GM12874 (cell line): Measurements from ENCODE around the gene LTO1.

Experiments
- TF ChIP-seq, protein P1 (sequence below): IDR thresholded peaks from 2 replicates; pipeline ENCODE4 v1.5.1; 2011; ENCODE audit warnings: low read depth, mild to moderate bottlenecking, control low read depth, low read length, moderate library complexity; ENCODE audit not compliant: insufficient read depth

LTO1 gene

GRCh38 chr11:69670158-69670845, 4.9 kb downstream of the LTO1 start:
- TF ChIP-seq, protein P1, sequence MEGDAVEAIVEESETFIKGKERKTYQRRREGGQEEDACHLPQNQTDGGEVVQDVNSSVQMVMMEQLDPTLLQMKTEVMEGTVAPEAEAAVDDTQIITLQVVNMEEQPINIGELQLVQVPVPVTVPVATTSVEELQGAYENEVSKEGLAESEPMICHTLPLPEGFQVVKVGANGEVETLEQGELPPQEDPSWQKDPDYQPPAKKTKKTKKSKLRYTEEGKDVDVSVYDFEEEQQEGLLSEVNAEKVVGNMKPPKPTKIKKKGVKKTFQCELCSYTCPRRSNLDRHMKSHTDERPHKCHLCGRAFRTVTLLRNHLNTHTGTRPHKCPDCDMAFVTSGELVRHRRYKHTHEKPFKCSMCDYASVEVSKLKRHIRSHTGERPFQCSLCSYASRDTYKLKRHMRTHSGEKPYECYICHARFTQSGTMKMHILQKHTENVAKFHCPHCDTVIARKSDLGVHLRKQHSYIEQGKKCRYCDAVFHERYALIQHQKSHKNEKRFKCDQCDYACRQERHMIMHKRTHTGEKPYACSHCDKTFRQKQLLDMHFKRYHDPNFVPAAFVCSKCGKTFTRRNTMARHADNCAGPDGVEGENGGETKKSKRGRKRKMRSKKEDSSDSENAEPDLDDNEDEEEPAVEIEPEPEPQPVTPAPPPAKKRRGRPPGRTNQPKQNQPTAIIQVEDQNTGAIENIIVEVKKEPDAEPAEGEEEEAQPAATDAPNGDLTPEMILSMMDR: peak; percentile 94

DNA sequence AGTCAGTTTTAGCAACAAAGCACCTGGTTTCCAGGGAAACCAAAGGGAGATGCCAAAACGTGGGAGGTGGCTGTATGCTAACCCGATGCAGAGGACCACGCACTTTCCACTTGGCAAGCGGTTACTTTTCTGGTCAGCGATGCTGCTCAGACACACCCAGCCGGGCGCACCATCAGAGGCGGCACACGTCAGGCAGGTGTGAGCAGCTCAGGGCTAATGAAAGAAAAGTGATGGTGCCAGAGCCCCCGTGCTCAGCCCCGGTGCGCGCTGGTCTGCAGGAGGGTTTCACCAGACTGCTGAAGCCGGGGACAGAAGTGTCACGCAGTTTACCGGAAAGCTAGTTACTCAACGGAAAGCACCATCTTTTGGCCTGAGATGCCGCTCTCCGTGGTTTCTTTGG, 5.7 kb downstream of the LTO1 start:
- TF ChIP-seq, protein P1: no peak

DNA sequence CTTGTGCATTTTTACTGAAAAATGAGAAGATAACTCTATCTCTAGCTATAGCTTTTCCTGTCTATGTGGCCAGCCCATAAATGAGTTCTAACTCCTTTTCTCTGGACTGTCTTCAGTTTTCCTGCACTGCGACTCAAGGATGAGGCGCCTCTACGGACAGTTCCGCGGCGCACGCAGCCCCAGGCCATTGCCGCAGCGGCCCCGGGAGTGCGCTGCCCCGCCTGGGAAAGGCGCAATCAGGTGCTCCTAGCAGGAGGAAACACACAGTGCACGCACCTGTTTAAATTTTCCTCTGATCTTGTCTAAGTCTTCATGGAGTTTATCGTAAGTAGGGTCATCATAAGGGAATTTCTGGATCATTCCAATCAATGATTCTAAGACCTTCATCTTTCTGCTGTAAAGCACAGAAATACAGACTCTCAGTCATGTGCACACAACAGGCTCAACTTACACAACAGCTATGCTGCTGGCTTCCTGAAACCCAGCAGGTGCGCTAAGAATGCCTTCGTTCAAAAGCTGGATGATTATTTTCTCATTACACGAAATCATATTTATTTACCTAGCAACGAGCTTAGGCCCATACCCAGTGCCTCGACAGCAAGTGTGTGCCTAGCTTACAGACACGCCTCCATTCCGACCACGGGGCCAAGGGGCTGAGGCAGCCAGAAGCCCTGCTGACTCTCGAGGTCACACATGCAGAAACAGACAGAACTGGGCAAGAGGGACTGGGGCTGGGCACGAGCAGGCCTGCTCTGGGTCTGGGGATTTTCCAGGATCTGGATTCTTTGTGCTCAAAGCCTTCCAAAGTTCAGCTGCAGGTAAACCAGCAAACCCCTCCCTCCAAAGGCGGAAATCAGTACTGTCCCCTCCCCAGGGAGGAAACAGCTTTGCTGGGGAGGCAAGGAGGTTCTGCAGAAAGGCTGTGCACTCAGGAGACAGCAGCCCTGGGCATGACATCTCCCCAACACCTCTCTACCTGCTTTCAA, 7.2 kb downstream of the LTO1 start:
- TF ChIP-seq, protein P1: no peak

DNA sequence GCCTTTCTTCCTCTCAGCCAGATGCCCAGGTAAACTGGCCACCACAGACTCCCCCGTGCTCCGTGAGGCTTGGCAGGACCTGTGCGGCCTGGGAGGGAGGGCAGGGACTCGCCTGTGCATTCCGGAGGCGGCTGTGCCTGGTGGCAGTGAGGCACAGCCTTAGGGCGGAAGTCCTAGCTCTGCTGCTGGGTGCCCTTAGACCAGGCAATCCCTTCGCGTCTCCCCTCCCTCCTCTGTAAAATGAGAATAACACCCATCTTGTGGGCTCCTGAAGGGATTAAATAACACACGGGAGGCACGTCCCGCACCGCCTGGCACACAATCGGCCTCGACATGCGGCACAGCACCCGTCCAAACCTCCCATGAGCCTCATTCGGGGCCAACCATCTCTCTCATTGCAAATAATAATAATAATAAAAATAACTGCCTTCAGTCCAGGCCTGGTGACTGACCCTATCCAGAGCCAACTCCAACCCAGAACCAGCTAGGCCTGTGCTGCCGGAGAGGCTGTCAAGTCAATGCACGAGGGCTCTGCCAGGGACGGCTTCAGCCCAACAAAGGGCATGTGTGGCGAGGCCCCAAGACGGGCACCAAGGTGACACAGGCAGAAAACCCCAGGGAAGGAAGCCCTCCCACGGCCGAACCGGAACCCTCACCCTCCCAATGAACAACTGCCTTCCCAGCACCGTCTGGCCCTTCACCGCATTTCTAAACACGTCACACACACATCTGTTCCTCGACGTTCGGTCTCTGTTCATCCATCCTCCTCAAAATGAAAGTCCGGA, 8.2 kb downstream of the LTO1 start:
- TF ChIP-seq, protein P1: no peak

GRCh38 chr11:69666261-69666660, 8.9 kb downstream of the LTO1 start:
- TF ChIP-seq, protein P1: no peak

- TF ChIP-seq, protein P1: no peak
Observed at GRCh38 chr11:69665669-69666068, 9.5 kb downstream of the LTO1 start.

GRCh38 chr11:69664901-69665300, 10.3 kb downstream of the LTO1 start:
- TF ChIP-seq, protein P1: no peak
